Hepatocyte (in vitro differentiated cells): ENCODE data around the gene C16orf87. TPM values are rescaled to one million over a fixed set of nuclear protein-coding genes. Genes with fewer than 3 reads are reported as not detected.
A peak's percentile ranks its signal among the peaks of the same experiment; 100 is the strongest.

Source experiments
- DNase-seq: peaks from one replicate; pipeline ENCODE4 v3.0.0-alpha.2; 2016; ENCODE audit warnings: low spot score
- H2AFZ ChIP-seq: fragments of 200-600 bp; sonication (generic); 2 replicates; pipeline ENCODE4 v1.6.0; 2016; ENCODE audit warnings: antibody characterized with exemption, mild to moderate bottlenecking
- H3K27ac ChIP-seq: fragments of 200-600 bp; sonication (generic); 2 replicates; pipeline ENCODE4 v1.5.1; 2016; ENCODE audit warnings: mild to moderate bottlenecking
- H3K27me3 ChIP-seq: fragments of 200-600 bp; sonication (generic); 2 replicates; pipeline ENCODE4 v1.6.1; 2016
- H3K36me3 ChIP-seq: fragments of 200-600 bp; sonication (generic); replicated peaks from 2 replicates; pipeline ENCODE4 v1.5.1; 2016; ENCODE audit warnings: low read depth; ENCODE audit not compliant: insufficient read depth
- H3K4me1 ChIP-seq: fragments of 200-600 bp; sonication (generic); 2 replicates; pipeline ENCODE4 v1.5.1; 2016; ENCODE audit warnings: mild to moderate bottlenecking, moderate library complexity; ENCODE audit not compliant: insufficient read depth
- H3K4me2 ChIP-seq: fragments of 200-600 bp; sonication (generic); 2 replicates; pipeline ENCODE4 v1.6.0; 2016
- H3K4me3 ChIP-seq: fragments of 200-600 bp; sonication (generic); 2 replicates; pipeline ENCODE4 v1.5.1; 2016; ENCODE audit warnings: mild to moderate bottlenecking
- H3K79me2 ChIP-seq: fragments of 200-600 bp; sonication (generic); 2 replicates; pipeline ENCODE4 v1.6.0; 2017; ENCODE audit warnings: mild to moderate bottlenecking
- H3K9me2 ChIP-seq: fragments of 200-600 bp; sonication (generic); replicated peaks from 2 replicates; pipeline ENCODE4 v1.6.0; 2017; ENCODE audit warnings: mild to moderate bottlenecking; ENCODE audit not compliant: insufficient read depth
- H3K9me3 ChIP-seq: fragments of 200-600 bp; sonication (generic); 2 replicates; pipeline ENCODE4 v1.5.1; 2016; ENCODE audit warnings: low read depth, mild to moderate bottlenecking
- H4K20me1 ChIP-seq: fragments of 200-600 bp; sonication (generic); 2 replicates; pipeline ENCODE4 v1.6.0; 2016; ENCODE audit warnings: mild to moderate bottlenecking; ENCODE audit not compliant: insufficient read depth, poor library complexity, severe bottlenecking
- CTCF ChIP-seq: fragments of 200-600 bp; sonication (generic); IDR thresholded peaks from 2 replicates; pipeline ENCODE4 v1.5.1; 2016; ENCODE audit warnings: antibody characterized with exemption, mild to moderate bottlenecking; ENCODE audit not compliant: poor library complexity
- EZH2 ChIP-seq: fragments of 200-600 bp; sonication (generic); IDR thresholded peaks from 2 replicates; pipeline ENCODE4 v1.6.1; 2016; ENCODE audit warnings: antibody characterized with exemption, mild to moderate bottlenecking, borderline replicate concordance
- EZH2phosphoT487 ChIP-seq: fragments of 200-600 bp; sonication (generic); IDR thresholded peaks from one replicate; pipeline ENCODE4 v1.6.1; 2018; ENCODE audit warnings: antibody characterized with exemption, mild to moderate bottlenecking, low read depth, moderate library complexity; ENCODE audit not compliant: unreplicated experiment, severe bottlenecking
- WGBS: methylation state at CpG from one replicate; pipeline ENCODE4 v1.1.6; 2016; ENCODE audit warnings: low lambda C conversion rate; ENCODE audit errors: missing lambda C conversion rate; 5-methylcytosine and 5-hydroxymethylcytosine counted together
- polyA plus RNA-seq: library from polyadenylated mRNA; unstranded; fragments of >200 nt; fragmentation: Nextera tagmentation; extraction: Ambion mirVana; gene quantifications from 2 replicates; pipeline ENCODE4 v1.2.1, GENCODE V29; 2016
- total RNA-seq: library from RNA; depleted of rRNA; stranded (reverse); fragments of >200 nt; gene quantifications from 2 replicates; pipeline ENCODE4 v1.2.3, GENCODE V29; 2014

The C16orf87 gene
- total and polyA plus RNA-seq, 2 experiments from 2014 or later = 24.9 to 25.1 TPM

DNA sequence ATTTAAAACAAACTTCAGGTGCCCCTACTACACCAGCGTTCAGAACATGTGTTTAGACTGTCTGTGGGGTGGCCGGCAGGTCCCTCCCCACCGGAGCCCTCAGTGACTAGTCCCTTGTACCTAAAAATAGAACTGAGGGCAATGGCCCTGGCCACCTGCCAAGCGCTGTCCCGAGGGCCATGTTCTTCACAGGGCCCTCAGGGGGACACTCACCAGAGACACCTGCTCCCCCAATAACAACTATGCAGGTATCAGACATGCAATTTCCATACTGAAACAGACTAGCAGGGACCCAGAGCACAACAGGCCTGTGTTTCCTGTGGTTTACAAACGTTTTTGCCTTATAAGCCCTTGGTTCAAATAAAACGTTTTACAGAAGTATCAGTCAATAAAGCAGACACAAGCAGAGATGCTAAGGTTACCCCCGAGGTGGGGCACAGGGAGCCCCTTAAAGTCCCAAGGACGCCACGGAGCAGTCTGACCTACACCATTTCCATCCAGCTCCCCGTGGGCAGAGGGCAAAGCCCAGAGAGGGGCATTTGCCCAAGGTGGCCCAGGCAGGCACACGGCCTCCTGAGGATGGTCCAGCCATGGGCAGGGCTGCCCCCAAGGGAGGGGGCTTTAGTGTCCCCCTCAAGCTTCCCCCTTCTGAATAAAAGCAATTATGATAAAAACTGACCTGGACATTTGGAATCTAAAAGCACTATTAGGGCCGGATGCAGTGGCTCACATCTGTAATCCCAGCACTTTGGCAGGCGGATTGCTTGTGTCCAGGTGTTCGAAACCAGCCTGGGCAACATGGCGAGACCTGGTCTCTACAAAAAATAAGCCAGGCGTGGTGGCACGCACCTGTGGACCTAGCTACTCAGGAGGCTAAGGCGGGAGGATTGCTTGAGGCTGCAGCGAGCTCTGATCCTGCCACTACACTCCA is 81.9 kb downstream of the C16orf87 start:
- no peaks in the 10 kb centered on the region for H4K20me1 ChIP-seq
- TF ChIP-seq CTCF = no peak
- H3K4me2 ChIP-seq = no peak overlapping the region
- no peaks in the 10 kb centered on the region for H3K79me2 ChIP-seq
- no peak overlapping the region for H3K27ac ChIP-seq
- no peaks in the 10 kb centered on the region for H3K27me3 ChIP-seq
- peak; percentile 32 for DNase-seq
- H3K9me2 ChIP-seq = no peaks in the 10 kb centered on the region
- no peaks in the 10 kb centered on the region for H3K36me3 ChIP-seq
- no peak overlapping the region for H2AFZ ChIP-seq
- no peaks in the 10 kb centered on the region for H3K9me3 ChIP-seq
- H3K4me1 ChIP-seq = peaks cover 22% of the 10 kb centered on the region
- WGBS = 77% methylated on average over 20 of the region's 20 CpGs
- H3K4me3 ChIP-seq = no peak overlapping the region

- H4K20me1 ChIP-seq = no peaks in the 10 kb centered on the region
- peak; percentile 36 for DNase-seq
- H3K9me2 ChIP-seq = no peaks in the 10 kb centered on the region
- peaks cover 22% of the 10 kb centered on the region for H3K4me1 ChIP-seq
- no peak within 1 kb of the TSS for H3K4me3 ChIP-seq
- no peaks in the 10 kb centered on the region for H3K27me3 ChIP-seq
- H3K9me3 ChIP-seq = no peaks in the 10 kb centered on the region
- no peak within 1 kb of the TSS for H3K27ac ChIP-seq
- no peaks in the 10 kb centered on the region for H3K36me3 ChIP-seq
- no peak within 1 kb of the TSS for H2AFZ ChIP-seq
- WGBS = 71% methylated on average over 24 of the region's 25 CpGs
- no peaks in the 10 kb centered on the region for H3K79me2 ChIP-seq
- TF ChIP-seq EZH2 (no peak), EZH2phosphoT487 (no peak), CTCF (no peak)
- H3K4me2 ChIP-seq = peak within 1 kb of the TSS; percentile 41
Measured at GRCh38 chr16:46747777-46748651, 83.0 kb downstream of the C16orf87 start, which contains the start of gene MYLK3. Gene MYLK3 (minus strand): TSS chr16:46748344. CDS start chr16:46748193, 151 bp downstream.

DNA sequence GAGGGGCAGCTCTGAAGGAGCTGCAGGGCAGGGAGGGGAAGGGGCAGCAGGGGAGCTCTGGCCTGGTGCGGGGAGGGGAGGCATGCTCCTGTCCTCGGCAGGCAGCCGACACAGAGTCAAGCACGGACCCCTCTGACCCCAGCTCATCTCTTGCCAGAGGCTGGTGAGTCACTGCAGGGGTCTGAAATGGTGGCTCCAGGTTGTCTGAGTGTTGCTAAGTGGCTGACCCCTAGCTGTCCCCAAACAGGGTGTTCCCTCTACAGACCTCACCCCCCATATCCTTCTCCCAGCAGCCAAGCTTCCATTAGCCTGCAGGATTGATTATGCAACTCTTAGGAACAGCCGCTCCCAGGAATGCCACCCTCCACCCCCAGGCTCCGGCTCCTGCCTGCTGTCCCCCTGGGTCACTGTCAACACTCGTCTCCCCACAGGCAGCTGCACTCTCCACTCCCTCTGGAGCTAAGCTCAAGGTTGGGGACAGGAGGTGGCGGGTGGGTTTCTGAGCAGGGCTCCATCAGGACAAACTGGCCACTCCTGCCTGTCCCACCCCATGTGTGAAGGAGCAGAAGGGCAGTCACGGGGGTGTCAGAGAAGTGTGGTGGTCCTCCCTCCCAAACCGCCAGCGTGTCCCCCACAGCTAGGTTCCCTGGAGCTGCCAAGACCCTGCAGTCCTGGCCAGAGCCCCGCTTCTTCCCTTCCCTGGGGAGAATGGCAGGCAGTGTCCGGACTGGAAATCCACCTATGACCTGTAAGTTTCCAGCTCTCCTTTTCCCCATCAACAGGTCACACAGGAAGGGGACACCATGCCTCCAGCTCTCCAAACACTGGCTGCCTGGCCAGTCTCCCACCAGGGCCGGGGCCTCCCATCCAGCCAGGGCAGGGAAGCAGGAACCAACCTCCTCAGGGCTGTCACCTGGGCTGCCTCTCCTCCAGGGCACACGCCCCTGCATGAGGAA is 83.9 kb downstream of the C16orf87 start:
- Histone ChIP-seq H3K4me3 (no peak overlapping the region), H3K9me3 (no peaks in the 10 kb centered on the region), H4K20me1 (no peaks in the 10 kb centered on the region), H3K4me1 (peaks cover 22% of the 10 kb centered on the region), H3K4me2 (no peak overlapping the region), H3K27me3 (no peaks in the 10 kb centered on the region), H3K9me2 (no peaks in the 10 kb centered on the region), H3K79me2 (no peaks in the 10 kb centered on the region), H3K36me3 (no peaks in the 10 kb centered on the region), H2AFZ (no peak overlapping the region), H3K27ac (no peak overlapping the region)
- DNase-seq = no peak
- WGBS = 69% methylated on average over 15 of the region's 15 CpGs
- TF ChIP-seq CTCF (no peak), EZH2phosphoT487 (no peak), EZH2 (no peak)
